Neural cell (in vitro differentiated cells): ENCODE measurements around the gene PNPLA1. TPM values are rescaled to one million over a fixed set of nuclear protein-coding genes. Genes with fewer than 3 reads are reported as not detected.

Experiments used
- H2AFZ ChIP-seq: fragments of 200-600, 300-800 bp; sonication (generic), shearing (Covaris generic); 2 replicates; pipeline ENCODE4 v1.6.0; 2014; ENCODE audit warnings: low read depth, mild to moderate bottlenecking, antibody characterized with exemption, low read length, moderate library complexity
- H3F3A ChIP-seq: fragments of 200-600 bp; shearing (Covaris generic); 2 replicates; pipeline ENCODE4 v1.6.1; 2016; ENCODE audit warnings: mild to moderate bottlenecking, moderate library complexity, mixed read lengths, antibody characterized with exemption, low read length; ENCODE audit not compliant: insufficient read depth, poor library complexity, severe bottlenecking
- H3K27ac ChIP-seq: fragments of 200-600, 300-800 bp; sonication (generic), shearing (Covaris generic); 2 replicates; pipeline ENCODE4 v1.5.1; 2014; ENCODE audit warnings: mild to moderate bottlenecking, low read length, moderate library complexity
- H3K27me3 ChIP-seq: fragments of 300-800, 200-600 bp; sonication (generic), shearing (Covaris generic); 2 replicates; pipeline ENCODE4 v1.6.0; 2014; ENCODE audit warnings: mild to moderate bottlenecking, low read depth, low read length, moderate library complexity; ENCODE audit not compliant: insufficient read depth
- H3K36me3 ChIP-seq: fragments of 300-800, 200-600 bp; sonication (generic), shearing (Covaris generic); 2 replicates; pipeline ENCODE4 v1.5.1; 2014; ENCODE audit warnings: mild to moderate bottlenecking, antibody characterized with exemption, low read length, moderate library complexity; ENCODE audit not compliant: insufficient read depth
- H3K4me2 ChIP-seq: fragments of 300-800, 200-600 bp; sonication (generic), shearing (Covaris generic); 2 replicates; pipeline ENCODE4 v1.6.0; 2014; ENCODE audit warnings: mild to moderate bottlenecking, low read length
- H3K4me3 ChIP-seq: fragments of 300-800, 200-600 bp; sonication (generic), shearing (Covaris generic); 2 replicates; pipeline ENCODE4 v1.5.1; 2014; ENCODE audit warnings: mild to moderate bottlenecking, low read length, moderate library complexity
- H3K79me2 ChIP-seq: fragments of 200-600 bp; shearing (Covaris generic); replicated peaks from 2 replicates; pipeline ENCODE4 v1.6.0; 2014; ENCODE audit warnings: mild to moderate bottlenecking, low read length, moderate library complexity; ENCODE audit not compliant: insufficient read depth
- H3K9ac ChIP-seq: fragments of 300-800, 200-600 bp; sonication (generic), shearing (Covaris generic); 2 replicates; pipeline ENCODE4 v1.6.1; 2016; ENCODE audit warnings: mild to moderate bottlenecking, low read length, mixed read lengths
- H3K9me2 ChIP-seq: fragments of 200-600 bp; shearing (Covaris generic); 2 replicates; pipeline ENCODE4 v1.6.1; 2016; ENCODE audit warnings: mild to moderate bottlenecking, low read length, mixed read lengths; ENCODE audit not compliant: insufficient read depth
- H3K9me3 ChIP-seq: fragments of 200-600, 300-800 bp; sonication (generic), shearing (Covaris generic); 2 replicates; pipeline ENCODE4 v1.6.1; 2016; ENCODE audit warnings: mild to moderate bottlenecking, mixed run types, low read length, moderate library complexity, mixed read lengths
- H4K20me1 ChIP-seq: fragments of 200-600 bp; shearing (Covaris generic); 2 replicates; pipeline ENCODE4 v1.6.1; 2016; ENCODE audit warnings: mild to moderate bottlenecking, mixed run types; ENCODE audit not compliant: insufficient read depth
- CTCF ChIP-seq: fragments of 450-650 bp; IDR thresholded peaks from 2 replicates; pipeline ENCODE4 v1.5.1; 2014; ENCODE audit warnings: antibody characterized with exemption, mild to moderate bottlenecking, moderate library complexity; ENCODE audit not compliant: poor library complexity, severe bottlenecking
- EP300 ChIP-seq: fragments of 450-650 bp; conservative IDR thresholded peaks from 2 replicates; pipeline ENCODE4 v1.6.1; 2014; ENCODE audit warnings: antibody characterized with exemption, mild to moderate bottlenecking, moderate library complexity; ENCODE audit not compliant: poor library complexity, severe bottlenecking
- EZH2 ChIP-seq: fragments of 200-600, 300-800 bp; shearing (Covaris generic), sonication (generic); IDR thresholded peaks from 2 replicates; pipeline ENCODE4 v1.6.1; 2014; ENCODE audit warnings: antibody characterized with exemption, low read length, borderline replicate concordance, mild to moderate bottlenecking; ENCODE audit not compliant: insufficient read depth, poor library complexity, severe bottlenecking
- MXI1 ChIP-seq: fragments of 450-650 bp; conservative IDR thresholded peaks from 2 replicates; pipeline ENCODE4 v1.6.1; 2014; ENCODE audit warnings: antibody characterized with exemption, mild to moderate bottlenecking; ENCODE audit not compliant: poor library complexity, severe bottlenecking
- POLR2AphosphoS5 ChIP-seq: IDR thresholded peaks from 2 replicates; pipeline ENCODE4 v1.6.1; 2012
- RAD21 ChIP-seq: fragments of 450-650 bp; conservative IDR thresholded peaks from 2 replicates; pipeline ENCODE4 v1.6.1; 2014; ENCODE audit warnings: antibody characterized with exemption, mild to moderate bottlenecking, moderate library complexity
- REST ChIP-seq: IDR thresholded peaks from 2 replicates; pipeline ENCODE4 v1.6.1; 2012; ENCODE audit warnings: borderline replicate concordance
- SMC3 ChIP-seq: fragments of 450-650 bp; conservative IDR thresholded peaks from 2 replicates; pipeline ENCODE4 v1.6.1; 2014; ENCODE audit warnings: antibody characterized with exemption, mild to moderate bottlenecking, moderate library complexity; ENCODE audit not compliant: poor library complexity
- TAF1 ChIP-seq: IDR thresholded peaks from 2 replicates; pipeline ENCODE4 v1.6.1; 2012; ENCODE audit warnings: low read depth
- polyA plus RNA-seq: library from polyadenylated mRNA; depleted of rRNA; stranded (reverse); fragments of >200 nt; gene quantifications from 2 replicates; pipeline ENCODE4 v1.2.3, GENCODE V29; 2014

PNPLA1 gene
- polyA plus RNA-seq, 1 donor from 2014 or later, result not detected

DNA sequence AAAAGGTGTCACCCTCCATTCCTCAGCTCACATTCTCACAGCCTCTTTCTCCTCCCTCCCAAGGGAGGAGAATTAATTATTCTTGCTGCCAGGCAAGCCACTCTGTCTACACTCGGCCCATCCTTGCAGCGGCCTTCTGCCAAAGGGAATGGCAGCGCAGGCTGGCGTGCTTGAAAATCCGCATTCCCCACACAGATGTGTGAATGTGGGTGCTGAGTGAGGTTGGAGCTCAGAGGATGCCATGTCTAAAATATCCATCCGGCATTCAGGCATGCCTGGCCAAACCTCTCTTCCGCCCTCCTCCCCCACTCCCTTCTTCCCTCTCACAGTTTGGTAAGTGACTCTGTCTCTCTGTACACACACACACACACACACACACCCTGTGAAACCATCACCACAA lies 27.7 kb downstream of the PNPLA1 start:
- Histone ChIP-seq H3K9me2 (no peaks in the 10 kb centered on the region), H3K36me3 (no peaks in the 10 kb centered on the region), H3K4me2 (no peak overlapping the region), H2AFZ (no peak overlapping the region), H3K79me2 (no peaks in the 10 kb centered on the region), H3K9me3 (no peaks in the 10 kb centered on the region), H3K27me3 (no peaks in the 10 kb centered on the region), H3K9ac (no peak overlapping the region), H4K20me1 (no peaks in the 10 kb centered on the region), H3K4me3 (no peak overlapping the region), H3F3A (no peaks in the 10 kb centered on the region), H3K27ac (no peak overlapping the region)
- no peak for TF ChIP-seq POLR2AphosphoS5
- TF ChIP-seq EZH2, result no peak
- no peak for TF ChIP-seq RAD21
- no peak for TF ChIP-seq SMC3
- no peak for TF ChIP-seq TAF1
- no peak for TF ChIP-seq MXI1
- TF ChIP-seq REST, result no peak
- TF ChIP-seq CTCF, result no peak
- no peak for TF ChIP-seq EP300

- Histone ChIP-seq H3K9me3 (no peaks in the 10 kb centered on the region), H3K9ac (no peak overlapping the region), H3K27me3 (no peaks in the 10 kb centered on the region), H3K4me2 (no peak overlapping the region), H3K36me3 (no peaks in the 10 kb centered on the region), H3K4me3 (no peak overlapping the region), H3K79me2 (no peaks in the 10 kb centered on the region), H3K9me2 (no peaks in the 10 kb centered on the region), H3F3A (no peaks in the 10 kb centered on the region), H2AFZ (no peak overlapping the region), H3K27ac (no peak overlapping the region), H4K20me1 (no peaks in the 10 kb centered on the region)
- TF ChIP-seq MXI1 (no peak), RAD21 (no peak), EZH2 (no peak), REST (no peak), CTCF (no peak), POLR2AphosphoS5 (no peak), EP300 (no peak), SMC3 (no peak), TAF1 (no peak)
These were observed 28.2 kb downstream of the PNPLA1 start for GRCh38 chr6:36298027-36298426.
